ENCODE measurements around the gene ATP13A5.

The ATP13A5 gene

DNA sequence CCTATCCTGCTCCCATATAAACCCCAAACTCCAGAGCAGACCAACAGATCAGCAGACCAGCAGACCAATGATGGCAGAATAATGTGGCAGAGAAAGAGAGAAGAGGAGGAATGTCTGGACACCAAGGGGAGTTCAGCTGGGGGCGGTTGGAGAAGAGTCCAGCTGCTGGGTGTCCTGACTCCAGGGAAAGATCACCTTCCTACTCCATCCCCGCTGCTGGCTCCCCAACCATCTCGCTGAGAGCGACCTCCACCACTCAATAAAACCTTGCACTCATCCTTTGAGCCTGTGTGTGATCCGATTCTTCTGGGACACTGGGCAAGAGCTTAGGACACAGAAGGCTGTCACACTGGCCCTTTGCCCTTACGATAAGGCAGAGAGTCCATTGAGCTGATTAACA is 150.3 kb downstream of the ATP13A5 start:
- POLR2A ChIA-PET = no interaction called here
- H3K27ac ChIP-seq (ENCODE audit: extremely low read depth, low read depth, low read length) = no peak overlapping the region
- H3K4me1 ChIP-seq (ENCODE audit: control insufficient read depth, insufficient read depth, low read length) = no peaks in the 10 kb centered on the region
- no peak overlapping the region for H3K4me3 ChIP-seq (ENCODE audit: low read depth, low read length)
- no peaks in the 10 kb centered on the region for H3K36me3 ChIP-seq (ENCODE audit: control insufficient read depth in 2 of 2, insufficient read depth in 1 of 2, low read length in 2 of 2)
- TF ChIP-seq TCF7L2 (IDR thresholded peaks at IDR 0.05; ENCODE audit: borderline replicate concordance, low read depth, low read length) (no peak), ZNF433 (tag by site-specific recombination; IDR thresholded peaks at IDR 0.05; ENCODE audit: low read depth) (no peak), ZNF600 (tag by site-specific recombination; IDR thresholded peaks at IDR 0.05) (no peak), ZNF19 (tag by site-specific recombination; IDR thresholded peaks at IDR 0.05; ENCODE audit: low read depth) (no peak), ZNF146 (tag by site-specific recombination; IDR thresholded peaks at IDR 0.05) (no peak), EGR2 (tag by site-specific recombination; IDR thresholded peaks at IDR 0.05; ENCODE audit: low read depth) (no peak), ZNF24 (tag by site-specific recombination; IDR thresholded peaks at IDR 0.05) (no peak), ZBTB7A (tag by site-specific recombination; IDR thresholded peaks at IDR 0.05; ENCODE audit: low read depth) (no peak), ZNF529 (tag by site-specific recombination; IDR thresholded peaks at IDR 0.05; ENCODE audit: insufficient replicate concordance) (no peak), ZNF791 (tag by site-specific recombination; IDR thresholded peaks at IDR 0.05) (no peak), ZNF677 (tag by site-specific recombination; IDR thresholded peaks at IDR 0.05) (no peak), ZNF416 (tag by site-specific recombination; IDR thresholded peaks at IDR 0.05) (no peak), ZNF830 (tag by site-specific recombination; IDR thresholded peaks at IDR 0.05; ENCODE audit: low read depth) (no peak), GLI2 (tag by site-specific recombination; IDR thresholded peaks at IDR 0.05; ENCODE audit: borderline replicate concordance, low read depth) (no peak)
- TF ChIP-seq, protein P1, sequence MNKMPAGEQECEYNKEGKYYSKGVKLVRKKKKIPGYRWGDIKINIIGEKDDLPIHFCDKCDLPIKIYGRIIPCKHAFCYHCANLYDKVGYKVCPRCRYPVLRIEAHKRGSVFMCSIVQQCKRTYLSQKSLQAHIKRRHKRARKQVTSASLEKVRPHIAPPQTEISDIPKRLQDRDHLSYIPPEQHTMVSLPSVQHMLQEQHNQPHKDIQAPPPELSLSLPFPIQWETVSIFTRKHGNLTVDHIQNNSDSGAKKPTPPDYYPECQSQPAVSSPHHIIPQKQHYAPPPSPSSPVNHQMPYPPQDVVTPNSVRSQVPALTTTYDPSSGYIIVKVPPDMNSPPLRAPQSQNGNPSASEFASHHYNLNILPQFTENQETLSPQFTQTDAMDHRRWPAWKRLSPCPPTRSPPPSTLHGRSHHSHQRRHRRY (tag by site-specific recombination; IDR thresholded peaks at IDR 0.05) = no peak
- TF ChIP-seq, protein P2, sequence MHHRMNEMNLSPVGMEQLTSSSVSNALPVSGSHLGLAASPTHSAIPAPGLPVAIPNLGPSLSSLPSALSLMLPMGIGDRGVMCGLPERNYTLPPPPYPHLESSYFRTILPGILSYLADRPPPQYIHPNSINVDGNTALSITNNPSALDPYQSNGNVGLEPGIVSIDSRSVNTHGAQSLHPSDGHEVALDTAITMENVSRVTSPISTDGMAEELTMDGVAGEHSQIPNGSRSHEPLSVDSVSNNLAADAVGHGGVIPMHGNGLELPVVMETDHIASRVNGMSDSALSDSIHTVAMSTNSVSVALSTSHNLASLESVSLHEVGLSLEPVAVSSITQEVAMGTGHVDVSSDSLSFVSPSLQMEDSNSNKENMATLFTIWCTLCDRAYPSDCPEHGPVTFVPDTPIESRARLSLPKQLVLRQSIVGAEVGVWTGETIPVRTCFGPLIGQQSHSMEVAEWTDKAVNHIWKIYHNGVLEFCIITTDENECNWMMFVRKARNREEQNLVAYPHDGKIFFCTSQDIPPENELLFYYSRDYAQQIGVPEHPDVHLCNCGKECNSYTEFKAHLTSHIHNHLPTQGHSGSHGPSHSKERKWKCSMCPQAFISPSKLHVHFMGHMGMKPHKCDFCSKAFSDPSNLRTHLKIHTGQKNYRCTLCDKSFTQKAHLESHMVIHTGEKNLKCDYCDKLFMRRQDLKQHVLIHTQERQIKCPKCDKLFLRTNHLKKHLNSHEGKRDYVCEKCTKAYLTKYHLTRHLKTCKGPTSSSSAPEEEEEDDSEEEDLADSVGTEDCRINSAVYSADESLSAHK (tag by site-specific recombination; IDR thresholded peaks at IDR 0.05) = no peak
- TF ChIP-seq, protein P3, sequence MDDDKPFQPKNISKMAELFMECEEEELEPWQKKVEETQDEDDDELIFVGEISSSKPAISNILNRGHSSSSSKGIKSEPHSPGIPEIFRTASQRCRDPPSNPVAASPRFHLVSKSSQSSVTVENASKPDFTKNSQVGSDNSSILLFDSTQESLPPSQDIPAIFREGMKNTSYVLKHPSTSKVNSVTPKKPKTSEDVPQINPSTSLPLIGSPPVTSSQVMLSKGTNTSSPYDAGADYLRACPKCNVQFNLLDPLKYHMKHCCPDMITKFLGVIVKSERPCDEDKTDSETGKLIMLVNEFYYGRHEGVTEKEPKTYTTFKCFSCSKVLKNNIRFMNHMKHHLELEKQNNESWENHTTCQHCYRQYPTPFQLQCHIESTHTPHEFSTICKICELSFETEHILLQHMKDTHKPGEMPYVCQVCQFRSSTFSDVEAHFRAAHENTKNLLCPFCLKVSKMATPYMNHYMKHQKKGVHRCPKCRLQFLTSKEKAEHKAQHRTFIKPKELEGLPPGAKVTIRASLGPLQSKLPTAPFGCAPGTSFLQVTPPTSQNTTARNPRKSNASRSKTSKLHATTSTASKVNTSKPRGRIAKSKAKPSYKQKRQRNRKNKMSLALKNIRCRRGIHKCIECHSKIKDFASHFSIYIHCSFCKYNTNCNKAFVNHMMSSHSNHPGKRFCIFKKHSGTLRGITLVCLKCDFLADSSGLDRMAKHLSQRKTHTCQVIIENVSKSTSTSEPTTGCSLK (tag by site-specific recombination; IDR thresholded peaks at IDR 0.05) = no peak
- TF ChIP-seq, protein P4, sequence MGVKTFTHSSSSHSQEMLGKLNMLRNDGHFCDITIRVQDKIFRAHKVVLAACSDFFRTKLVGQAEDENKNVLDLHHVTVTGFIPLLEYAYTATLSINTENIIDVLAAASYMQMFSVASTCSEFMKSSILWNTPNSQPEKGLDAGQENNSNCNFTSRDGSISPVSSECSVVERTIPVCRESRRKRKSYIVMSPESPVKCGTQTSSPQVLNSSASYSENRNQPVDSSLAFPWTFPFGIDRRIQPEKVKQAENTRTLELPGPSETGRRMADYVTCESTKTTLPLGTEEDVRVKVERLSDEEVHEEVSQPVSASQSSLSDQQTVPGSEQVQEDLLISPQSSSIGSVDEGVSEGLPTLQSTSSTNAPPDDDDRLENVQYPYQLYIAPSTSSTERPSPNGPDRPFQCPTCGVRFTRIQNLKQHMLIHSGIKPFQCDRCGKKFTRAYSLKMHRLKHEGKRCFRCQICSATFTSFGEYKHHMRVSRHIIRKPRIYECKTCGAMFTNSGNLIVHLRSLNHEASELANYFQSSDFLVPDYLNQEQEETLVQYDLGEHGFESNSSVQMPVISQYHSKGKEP (tag by site-specific recombination; IDR thresholded peaks at IDR 0.05) = no peak
- no peaks in the 10 kb centered on the region for H3K9me3 ChIP-seq (ENCODE audit: control insufficient read depth, insufficient read depth, low read depth, low read length)
- CTCF ChIA-PET = interaction anchor here (0.6 kb wide), 1 partner anchor 77 kb away, joined by 3 read pairs; no protein-coding TSS in a partner anchor

Measured in HEK293 (cell line).